Measurements from ENCODE around the gene PSMA2. TPM values are rescaled to one million over a fixed set of nuclear protein-coding genes. Genes with fewer than 3 reads are reported as not detected.

The PSMA2 gene
- total RNA-seq, 2 donors from 2014 or later = 124 to 179 TPM

- Mint-ChIP-seq H3K9me3 (no peaks in the 10 kb centered on the region), H3K4me3 (peak overlapping the region; percentile 99), H3K27ac (peak overlapping the region; percentile 10), H3K36me3 (ENCODE audit: low read depth) (peaks cover 87% of the 10 kb centered on the region), H3K4me1 (peaks cover 30% of the 10 kb centered on the region), H3K27me3 (no peaks in the 10 kb centered on the region)
- no peak for ATAC-seq (replicated peaks)
These were observed 3.2 kb downstream of the PSMA2 start for GRCh38 chr7:42928754-42929153.

- no peak overlapping the region for H3K27ac Mint-ChIP-seq
- ATAC-seq (replicated peaks) = no peak
- H3K9me3 Mint-ChIP-seq = no peaks in the 10 kb centered on the region
- no peaks in the 10 kb centered on the region for H3K27me3 Mint-ChIP-seq
- H3K4me3 Mint-ChIP-seq = no peak overlapping the region
- peaks cover 30% of the 10 kb centered on the region for H3K4me1 Mint-ChIP-seq
- H3K36me3 Mint-ChIP-seq (ENCODE audit: low read depth) = peaks cover 99% of the 10 kb centered on the region
These were observed 5.8 kb downstream of the PSMA2 start for GRCh38 chr7:42926204-42926603.

- ATAC-seq (replicated peaks) = peak; percentile 24
- H3K36me3 Mint-ChIP-seq (ENCODE audit: low read depth) = peaks cover 99% of the 10 kb centered on the region
- H3K4me1 Mint-ChIP-seq = peaks cover 30% of the 10 kb centered on the region
- H3K27ac Mint-ChIP-seq = no peak overlapping the region
- H3K27me3 Mint-ChIP-seq = no peaks in the 10 kb centered on the region
- no peak overlapping the region for H3K4me3 Mint-ChIP-seq
- no peaks in the 10 kb centered on the region for H3K9me3 Mint-ChIP-seq
These were observed 6.3 kb downstream of the PSMA2 start for GRCh38 chr7:42925630-42926029.

GRCh38 chr7:42924223-42924838, 7.6 kb downstream of the PSMA2 start:
- peak overlapping the region; percentile 43 for H3K27ac Mint-ChIP-seq
- H3K36me3 Mint-ChIP-seq (ENCODE audit: low read depth) = peaks cover 100% of the 10 kb centered on the region
- peaks cover 24% of the 10 kb centered on the region for H3K4me1 Mint-ChIP-seq
- no peak for ATAC-seq (replicated peaks)
- H3K9me3 Mint-ChIP-seq = no peaks in the 10 kb centered on the region
- no peak overlapping the region for H3K4me3 Mint-ChIP-seq
- no peaks in the 10 kb centered on the region for H3K27me3 Mint-ChIP-seq

- no peak for ATAC-seq (replicated peaks)
- Mint-ChIP-seq H3K27me3 (no peaks in the 10 kb centered on the region), H3K4me3 (no peak overlapping the region), H3K36me3 (ENCODE audit: low read depth) (peaks cover 100% of the 10 kb centered on the region), H3K9me3 (no peaks in the 10 kb centered on the region), H3K4me1 (peaks cover 9% of the 10 kb centered on the region), H3K27ac (no peak overlapping the region)
These were observed 9.8 kb downstream of the PSMA2 start for GRCh38 chr7:42922017-42922753.

- Mint-ChIP-seq H3K4me3 (no peak overlapping the region), H3K36me3 (ENCODE audit: low read depth) (peaks cover 65% of the 10 kb centered on the region), H3K27ac (peak overlapping the region; percentile 75), H3K4me1 (peaks cover 15% of the 10 kb centered on the region), H3K9me3 (no peaks in the 10 kb centered on the region), H3K27me3 (no peaks in the 10 kb centered on the region)
- ATAC-seq (replicated peaks) = no peak
These were observed 16.6 kb downstream of the PSMA2 start for GRCh38 chr7:42915356-42915755.

- Mint-ChIP-seq H3K4me3 (peak overlapping the region; percentile 85), H3K27me3 (no peaks in the 10 kb centered on the region), H3K27ac (peak overlapping the region; percentile 75), H3K36me3 (ENCODE audit: low read depth) (peaks cover 57% of the 10 kb centered on the region), H3K4me1 (peaks cover 15% of the 10 kb centered on the region), H3K9me3 (no peaks in the 10 kb centered on the region)
- no peak for ATAC-seq (replicated peaks)
These were observed 17.4 kb downstream of the PSMA2 start for GRCh38 chr7:42914421-42915045.

GRCh38 chr7:42914009-42914408, 18.0 kb downstream of the PSMA2 start:
- no peak for ATAC-seq (replicated peaks)
- peaks cover 15% of the 10 kb centered on the region for H3K4me1 Mint-ChIP-seq
- H3K27ac Mint-ChIP-seq = peak overlapping the region; percentile 75
- peak overlapping the region; percentile 85 for H3K4me3 Mint-ChIP-seq
- no peaks in the 10 kb centered on the region for H3K9me3 Mint-ChIP-seq
- H3K36me3 Mint-ChIP-seq (ENCODE audit: low read depth) = peaks cover 52% of the 10 kb centered on the region
- H3K27me3 Mint-ChIP-seq = no peaks in the 10 kb centered on the region

- H3K4me1 Mint-ChIP-seq = peaks cover 15% of the 10 kb centered on the region
- H3K4me3 Mint-ChIP-seq = peak overlapping the region; percentile 85
- ATAC-seq (replicated peaks) = no peak
- peak overlapping the region; percentile 75 for H3K27ac Mint-ChIP-seq
- H3K27me3 Mint-ChIP-seq = no peaks in the 10 kb centered on the region
- H3K36me3 Mint-ChIP-seq (ENCODE audit: low read depth) = peaks cover 48% of the 10 kb centered on the region
- H3K9me3 Mint-ChIP-seq = no peaks in the 10 kb centered on the region
These were observed 18.4 kb downstream of the PSMA2 start for GRCh38 chr7:42913591-42913990.

GRCh38 chr7:42911454-42912447, 20.2 kb downstream of the PSMA2 start, which contains the start of gene C7orf25:
Gene C7orf25, minus strand, starts transcription at chr7:42912070. Its CDS starts 1,170 bp downstream, at chr7:42910900.
- H3K27ac Mint-ChIP-seq = peak within 1 kb of the TSS; percentile 84
- H3K36me3 Mint-ChIP-seq (ENCODE audit: low read depth) = peaks cover 29% of the 10 kb centered on the region
- peak within 1 kb of the TSS; percentile 85 for H3K4me3 Mint-ChIP-seq
- H3K9me3 Mint-ChIP-seq = no peaks in the 10 kb centered on the region
- peak; percentile 97 for ATAC-seq (replicated peaks)
- H3K4me1 Mint-ChIP-seq = peaks cover 22% of the 10 kb centered on the region
- no peaks in the 10 kb centered on the region for H3K27me3 Mint-ChIP-seq

GRCh38 chr7:42910306-42910705, 21.7 kb downstream of the PSMA2 start:
- Mint-ChIP-seq H3K27ac (no peak overlapping the region), H3K4me1 (peaks cover 22% of the 10 kb centered on the region), H3K27me3 (no peaks in the 10 kb centered on the region), H3K4me3 (peak overlapping the region; percentile 85), H3K9me3 (no peaks in the 10 kb centered on the region), H3K36me3 (ENCODE audit: low read depth) (peaks cover 15% of the 10 kb centered on the region)
- no peak for ATAC-seq (replicated peaks)

GRCh38 chr7:42907316-42907715, 24.7 kb downstream of the PSMA2 start:
- Mint-ChIP-seq H3K27me3 (no peaks in the 10 kb centered on the region), H3K9me3 (no peaks in the 10 kb centered on the region), H3K27ac (no peak overlapping the region), H3K36me3 (ENCODE audit: low read depth) (no peaks in the 10 kb centered on the region), H3K4me3 (no peak overlapping the region), H3K4me1 (peaks cover 10% of the 10 kb centered on the region)
- ATAC-seq (replicated peaks) = no peak

GRCh38 chr7:42906181-42906580, 25.8 kb downstream of the PSMA2 start:
- no peaks in the 10 kb centered on the region for H3K27me3 Mint-ChIP-seq
- no peak overlapping the region for H3K27ac Mint-ChIP-seq
- no peak for ATAC-seq (replicated peaks)
- H3K36me3 Mint-ChIP-seq (ENCODE audit: low read depth) = no peaks in the 10 kb centered on the region
- no peaks in the 10 kb centered on the region for H3K9me3 Mint-ChIP-seq
- peaks cover 7% of the 10 kb centered on the region for H3K4me1 Mint-ChIP-seq
- H3K4me3 Mint-ChIP-seq = no peak overlapping the region

- H3K4me1 Mint-ChIP-seq = no peaks in the 10 kb centered on the region
- no peak for ATAC-seq (replicated peaks)
These were observed 29.6 kb downstream of the PSMA2 start for GRCh38 chr7:42902331-42902730.

More at GRCh38 chr7:42902331-42902730, 29.6 kb downstream of the PSMA2 start:
- Mint-ChIP-seq H3K27ac (no peak overlapping the region), H3K27me3 (no peaks in the 10 kb centered on the region), H3K9me3 (peaks cover 3% of the 10 kb centered on the region), H3K36me3 (ENCODE audit: low read depth) (no peaks in the 10 kb centered on the region), H3K4me3 (no peak overlapping the region)

All from activated T-helper 17 cell treated with anti-CD3 and anti-CD28 coated beads, Interleukin-2, amount 50 U/mL, for 72 hours (primary cell).